Measurements from ENCODE around the gene PTPN23. TPM values are rescaled to one million over a fixed set of nuclear protein-coding genes. Genes with fewer than 3 reads are reported as not detected.
"Not testable (repeated sequence)": the region's sequence is repeated elsewhere in the genome, so short reads cannot be mapped to it uniquely, and the experiment has no call there.

Gene PTPN23
- 22.3 TPM for polyA plus RNA-seq (2012; ENCODE audit: insufficient read depth, insufficient read length)

- H3K4me3 ChIP-seq (ENCODE audit: low read length), result peak within 1 kb of the TSS; percentile 93
- DNase-seq (ENCODE audit: low read depth, low spot score), result peak; percentile 97
Measured at GRCh38 chr3:47380601-47381316, at the start of gene PTPN23. PTPN23 (plus strand) TSS chr3:47381021; CDS start chr3:47381097, 76 bp downstream.

GRCh38 chr3:47333907-47334306, 46.9 kb upstream of the PTPN23 start:
- H3K4me3 ChIP-seq (ENCODE audit: low read length), result no peak overlapping the region

GRCh38 chr3:47337656-47338055, 43.2 kb upstream of the PTPN23 start:
- no peak for DNase-seq (ENCODE audit: low read depth, low spot score)
- H3K4me3 ChIP-seq (ENCODE audit: low read length), result no peak overlapping the region

More at GRCh38 chr3:47333907-47334306, 46.9 kb upstream of the PTPN23 start:
- no peak for DNase-seq (ENCODE audit: low read depth, low spot score)

- no peak overlapping the region for H3K4me3 ChIP-seq (ENCODE audit: low read length)
- no peak for DNase-seq (ENCODE audit: low read depth, low spot score)
Measured at GRCh38 chr3:47339951-47340350, 40.9 kb upstream of the PTPN23 start.

GRCh38 chr3:47340866-47341265, 40.0 kb upstream of the PTPN23 start:
- no peak for DNase-seq (ENCODE audit: low read depth, low spot score)
- H3K4me3 ChIP-seq (ENCODE audit: low read length), result no peak overlapping the region

- DNase-seq (ENCODE audit: low read depth, low spot score), result no peak
- no peak overlapping the region for H3K4me3 ChIP-seq (ENCODE audit: low read length)
Measured at GRCh38 chr3:47342151-47342550, 38.7 kb upstream of the PTPN23 start.

- DNase-seq (ENCODE audit: low read depth, low spot score), result no peak
- no peak overlapping the region for H3K4me3 ChIP-seq (ENCODE audit: low read length)
Measured at GRCh38 chr3:47342812-47343211, 38.0 kb upstream of the PTPN23 start.

- no peak overlapping the region for H3K4me3 ChIP-seq (ENCODE audit: low read length)
- no peak for DNase-seq (ENCODE audit: low read depth, low spot score)
Measured at GRCh38 chr3:47343471-47343971, 37.3 kb upstream of the PTPN23 start.

- DNase-seq (ENCODE audit: low read depth, low spot score), result no peak
Measured at GRCh38 chr3:47344971-47345370, 35.9 kb upstream of the PTPN23 start.

GRCh38 chr3:47347217-47347801, 33.5 kb upstream of the PTPN23 start:
- no peak for DNase-seq (ENCODE audit: low read depth, low spot score)
- no peak overlapping the region for H3K4me3 ChIP-seq (ENCODE audit: low read length)

More at GRCh38 chr3:47344971-47345370, 35.9 kb upstream of the PTPN23 start:
- no peak overlapping the region for H3K4me3 ChIP-seq (ENCODE audit: low read length)

- no peak for DNase-seq (ENCODE audit: low read depth, low spot score)
- no peak overlapping the region for H3K4me3 ChIP-seq (ENCODE audit: low read length)
Measured at GRCh38 chr3:47348411-47349154, 32.2 kb upstream of the PTPN23 start.

- H3K4me3 ChIP-seq (ENCODE audit: low read length), result no peak overlapping the region
- DNase-seq (ENCODE audit: low read depth, low spot score), result no peak
Measured at GRCh38 chr3:47355010-47355409, 25.8 kb upstream of the PTPN23 start.

GRCh38 chr3:47356201-47356600, 24.6 kb upstream of the PTPN23 start:
- no peak overlapping the region for H3K4me3 ChIP-seq (ENCODE audit: low read length)
- DNase-seq (ENCODE audit: low read depth, low spot score), result no peak

- no peak overlapping the region for H3K4me3 ChIP-seq (ENCODE audit: low read length)
- no peak for DNase-seq (ENCODE audit: low read depth, low spot score)
Measured at GRCh38 chr3:47359323-47359722, 21.5 kb upstream of the PTPN23 start.

- not testable (repeated sequence) for H3K4me3 ChIP-seq (ENCODE audit: low read length)
Measured at GRCh38 chr3:47360110-47360517, 20.7 kb upstream of the PTPN23 start.

GRCh38 chr3:47362701-47363100, 18.1 kb upstream of the PTPN23 start:
- no peak overlapping the region for H3K4me3 ChIP-seq (ENCODE audit: low read length)
- DNase-seq (ENCODE audit: low read depth, low spot score), result peak; percentile 60

More at GRCh38 chr3:47360110-47360517, 20.7 kb upstream of the PTPN23 start:
- not testable (repeated sequence) for DNase-seq (ENCODE audit: low read depth, low spot score)

- H3K4me3 ChIP-seq (ENCODE audit: low read length), result no peak overlapping the region
- no peak for DNase-seq (ENCODE audit: low read depth, low spot score)
Measured at GRCh38 chr3:47365213-47366153, 15.3 kb upstream of the PTPN23 start.

- no peak overlapping the region for H3K4me3 ChIP-seq (ENCODE audit: low read length)
- DNase-seq (ENCODE audit: low read depth, low spot score), result no peak
Measured at GRCh38 chr3:47366833-47367232, 14.0 kb upstream of the PTPN23 start.

- H3K4me3 ChIP-seq (ENCODE audit: low read length), result no peak overlapping the region
- no peak for DNase-seq (ENCODE audit: low read depth, low spot score)
Measured at GRCh38 chr3:47367631-47368030, 13.2 kb upstream of the PTPN23 start.

All from Jurkat, Clone E6-1 (cell line).